COR-L47 (cell line): ENCODE data around the gene FNDC3B.
"Not testable (repeated sequence)": the region's sequence is repeated elsewhere in the genome, so short reads cannot be mapped to it uniquely, and the experiment has no call there.

Experiments
- DNase-seq: peaks from one replicate; lab custom pipeline; 2025; lab: John Stamatoyannopoulos, UW

Gene FNDC3B

GRCh38 chr3:172031996-172032395 lies 7.4 kb upstream of the FNDC3B start:
- DNase-seq, result no peak

DNA sequence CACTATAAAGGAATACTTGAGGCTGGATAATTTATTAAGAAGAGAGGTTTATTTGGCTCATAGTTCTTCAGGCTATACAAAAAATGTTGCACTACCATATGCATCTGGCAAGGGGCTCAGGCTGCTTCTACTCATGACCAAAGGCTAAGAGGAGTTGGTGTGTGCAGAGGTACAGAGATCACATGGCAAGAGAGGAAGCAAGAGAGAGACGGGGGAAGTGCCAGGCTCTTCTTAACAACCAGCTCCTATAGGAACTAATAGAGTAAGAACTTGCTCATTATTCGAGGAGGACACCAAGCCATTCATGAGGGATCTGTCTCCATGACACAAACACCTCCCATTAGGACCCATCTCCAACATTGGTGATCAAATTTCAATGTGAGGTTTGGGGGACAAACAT lies 6.0 kb upstream of the FNDC3B start:
- no peak for DNase-seq

- DNase-seq, result no peak
These were observed 4.3 kb upstream of the FNDC3B start for GRCh38 chr3:172034786-172035685.

GRCh38 chr3:172036541-172037215 lies 2.7 kb upstream of the FNDC3B start:
- DNase-seq, result no peak

GRCh38 chr3:172038798-172039435 lies 461 bp upstream of the FNDC3B start:
- DNase-seq, result no peak

- peak; percentile 48 for DNase-seq
These were observed 951 bp downstream of the FNDC3B start for GRCh38 chr3:172040078-172040980.

GRCh38 chr3:172040981-172041963 lies 1.9 kb downstream of the FNDC3B start:
- DNase-seq, result no peak

GRCh38 chr3:172042136-172042662 lies 2.8 kb downstream of the FNDC3B start:
- no peak for DNase-seq

DNA sequence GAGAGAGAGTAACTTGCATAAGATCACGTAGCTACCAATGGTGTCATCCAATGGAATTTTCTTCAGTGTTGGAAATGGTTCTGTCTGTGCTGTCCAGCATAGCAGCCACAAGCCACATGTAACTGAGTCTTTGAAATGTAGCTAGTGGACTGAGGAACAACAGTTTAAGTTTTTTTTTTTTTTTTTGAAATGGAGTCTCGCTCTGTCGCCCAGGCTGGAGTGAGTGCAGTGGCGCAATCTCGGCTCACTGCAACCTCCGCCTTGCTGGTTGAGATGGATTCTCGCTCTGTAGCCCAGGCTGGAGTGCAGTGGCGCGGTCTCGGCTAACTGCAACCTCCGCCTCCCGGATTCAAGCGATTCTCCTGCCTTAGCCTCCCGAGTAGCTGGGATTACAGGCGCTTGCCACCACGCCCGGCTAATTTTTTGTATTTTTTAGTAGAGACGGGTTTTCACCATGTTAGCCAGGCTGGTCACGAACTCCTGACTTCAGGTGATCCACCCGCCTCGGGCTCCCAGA lies 3.3 kb downstream of the FNDC3B start:
- not testable (repeated sequence) for DNase-seq

GRCh38 chr3:172043233-172043632 lies 3.9 kb downstream of the FNDC3B start:
- no peak for DNase-seq

DNA sequence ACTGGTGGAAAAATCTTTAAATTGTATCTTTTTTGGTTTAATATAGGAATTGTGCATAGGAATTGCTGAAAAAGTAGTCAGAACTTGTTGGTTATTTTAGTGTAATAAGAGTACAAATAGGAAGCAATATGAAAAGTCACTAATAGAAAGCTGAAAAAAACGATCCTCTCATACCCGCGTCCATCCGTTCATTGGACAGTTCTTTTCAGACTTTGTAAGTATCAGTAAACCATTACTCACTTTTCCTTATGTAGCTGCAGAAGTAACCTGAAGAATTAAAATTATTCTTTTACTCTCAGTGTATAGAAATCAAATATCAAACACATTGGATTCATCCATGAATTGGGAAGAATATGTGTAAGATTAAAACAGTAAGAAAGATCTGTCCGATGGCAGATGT lies 4.4 kb downstream of the FNDC3B start:
- no peak for DNase-seq

DNA sequence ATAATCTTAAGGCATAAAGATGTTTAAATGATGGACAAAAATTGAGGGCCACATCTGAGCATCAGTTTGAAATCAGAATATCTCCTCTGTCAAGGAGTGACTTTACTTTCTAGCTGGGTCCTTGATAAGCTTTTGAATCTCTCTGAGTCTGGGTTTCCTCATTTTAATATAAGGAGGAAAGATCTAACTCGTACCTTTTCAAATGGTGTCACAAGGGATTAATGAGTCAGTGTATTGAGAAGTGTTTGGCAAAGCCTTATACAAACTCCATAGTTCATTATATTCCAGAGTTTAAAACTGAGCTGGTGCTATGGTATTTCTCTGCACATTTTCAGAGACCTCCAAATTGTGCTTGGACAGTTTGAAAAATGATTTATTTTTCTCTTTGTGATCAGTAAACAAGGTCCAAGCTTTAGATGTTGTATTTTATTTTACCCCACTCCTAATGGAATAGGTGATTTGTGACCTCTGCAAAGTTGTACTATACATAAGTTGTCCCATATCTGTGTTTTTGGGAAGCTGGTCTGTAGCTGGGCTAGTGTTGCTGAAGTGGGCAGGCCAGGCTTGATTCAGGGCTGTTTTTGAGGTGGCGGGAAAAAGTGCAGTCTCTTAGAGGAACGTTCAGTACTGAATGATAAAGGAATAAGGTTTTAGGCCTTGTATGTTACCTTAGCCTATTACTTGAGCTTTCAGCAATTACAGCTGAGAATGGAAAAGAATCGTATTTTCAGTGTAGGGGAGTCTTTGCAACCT lies 5.6 kb downstream of the FNDC3B start:
- no peak for DNase-seq

GRCh38 chr3:172046268-172046915 lies 7.0 kb downstream of the FNDC3B start:
- no peak for DNase-seq

GRCh38 chr3:172047567-172048115 lies 8.3 kb downstream of the FNDC3B start:
- DNase-seq, result no peak

GRCh38 chr3:172048599-172048998 lies 9.2 kb downstream of the FNDC3B start:
- no peak for DNase-seq

GRCh38 chr3:172051310-172051956 lies 12.1 kb downstream of the FNDC3B start:
- no peak for DNase-seq

GRCh38 chr3:172051957-172052354 lies 12.6 kb downstream of the FNDC3B start:
- no peak for DNase-seq

DNA sequence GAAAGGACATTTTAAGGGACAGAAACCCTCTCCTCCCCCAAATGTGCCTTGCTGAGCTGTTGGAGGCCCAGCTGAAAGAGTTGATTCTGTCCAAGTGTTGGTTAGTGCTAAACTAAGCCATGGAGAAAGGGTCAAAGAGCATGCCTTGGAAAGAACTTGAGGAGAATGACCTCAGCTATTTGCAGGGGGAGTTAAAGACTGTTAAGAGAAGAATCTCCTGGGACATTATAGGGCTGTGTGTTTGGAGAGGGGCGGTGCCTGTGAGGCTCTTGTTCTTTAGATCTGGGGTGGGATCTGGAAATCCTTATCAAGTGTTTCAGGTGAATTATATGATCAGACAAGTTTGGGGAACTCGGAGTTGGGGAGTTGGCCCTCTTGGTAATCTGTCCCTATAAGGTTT lies 13.0 kb downstream of the FNDC3B start:
- no peak for DNase-seq
